ENCODE data around the gene IL31.

The IL31 gene

DNA sequence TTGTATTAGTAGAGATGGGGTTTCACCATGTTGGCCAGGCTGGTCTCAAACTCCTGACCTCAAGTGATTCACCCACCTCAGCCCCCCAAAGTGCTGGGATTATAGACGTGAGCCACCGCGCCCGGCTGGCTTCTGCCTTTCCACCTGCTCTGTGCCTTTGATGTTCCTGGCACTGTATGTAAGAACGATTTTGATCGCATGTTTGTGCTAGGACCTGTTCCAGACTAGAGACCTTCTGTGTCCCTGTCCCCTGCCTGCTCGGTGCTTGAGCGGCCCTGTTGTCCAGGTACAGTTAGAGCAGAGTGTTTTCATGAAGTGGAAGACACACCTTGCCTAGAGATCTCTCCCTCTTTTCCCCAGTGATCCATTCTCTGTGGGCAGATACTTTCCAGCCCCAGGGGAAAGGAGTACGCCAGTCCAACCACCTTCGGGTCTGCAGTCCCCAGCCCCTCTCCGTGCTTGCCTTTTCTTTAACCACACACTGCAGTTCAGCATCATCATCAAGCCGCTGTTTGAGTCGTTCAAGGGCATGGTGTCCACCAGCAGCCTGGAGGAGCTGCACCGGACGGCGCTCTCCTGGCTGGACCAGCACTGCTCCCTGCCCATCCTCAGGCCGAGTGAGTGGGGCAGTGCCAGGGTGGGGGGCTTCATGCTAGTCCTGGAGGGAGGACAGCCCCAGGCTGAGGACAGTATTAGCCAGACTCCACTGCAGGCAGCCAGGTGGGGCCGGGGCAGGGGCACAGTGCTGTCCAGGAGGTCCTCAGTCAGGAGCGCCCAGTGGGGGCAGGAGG, 33.4 kb downstream of the IL31 start:
- Histone ChIP-seq H4K20me1 (ENCODE audit: insufficient read depth, low read length) (no peaks in the 10 kb centered on the region), H3K36me3 (replicated peaks; ENCODE audit: insufficient read depth, low read length) (no peaks in the 10 kb centered on the region), H3K9me2 (replicated peaks; ENCODE audit: insufficient read depth, low read length) (no peaks in the 10 kb centered on the region), H3K9ac (ENCODE audit: low read length) (no peak overlapping the region), H3F3A (ENCODE audit: insufficient read depth, low read length) (no peaks in the 10 kb centered on the region), H3K79me2 (ENCODE audit: low read length) (no peaks in the 10 kb centered on the region), H3K4me2 (ENCODE audit: low read depth, low read length) (no peak overlapping the region), H3K27me3 (replicated peaks; ENCODE audit: insufficient read depth, low read length) (no peaks in the 10 kb centered on the region), H3K27ac (ENCODE audit: low read length) (no peak overlapping the region), H3K9me3 (replicated peaks; ENCODE audit: insufficient read depth, low read length) (no peaks in the 10 kb centered on the region), H3K4me3 (ENCODE audit: low read length) (no peak overlapping the region), H3K4me1 (ENCODE audit: low read length) (no peaks in the 10 kb centered on the region), H2AFZ (ENCODE audit: low read length) (no peak overlapping the region)
- no peak for DNase-seq
- TF ChIP-seq EZH2 (optimal IDR thresholded peaks at IDR 0.05; ENCODE audit: low read depth, low read length): no peak
- TF ChIP-seq EZH2phosphoT487 (IDR thresholded peaks at IDR 0.05; ENCODE audit: low read length): no peak
- TF ChIP-seq, protein P1, sequence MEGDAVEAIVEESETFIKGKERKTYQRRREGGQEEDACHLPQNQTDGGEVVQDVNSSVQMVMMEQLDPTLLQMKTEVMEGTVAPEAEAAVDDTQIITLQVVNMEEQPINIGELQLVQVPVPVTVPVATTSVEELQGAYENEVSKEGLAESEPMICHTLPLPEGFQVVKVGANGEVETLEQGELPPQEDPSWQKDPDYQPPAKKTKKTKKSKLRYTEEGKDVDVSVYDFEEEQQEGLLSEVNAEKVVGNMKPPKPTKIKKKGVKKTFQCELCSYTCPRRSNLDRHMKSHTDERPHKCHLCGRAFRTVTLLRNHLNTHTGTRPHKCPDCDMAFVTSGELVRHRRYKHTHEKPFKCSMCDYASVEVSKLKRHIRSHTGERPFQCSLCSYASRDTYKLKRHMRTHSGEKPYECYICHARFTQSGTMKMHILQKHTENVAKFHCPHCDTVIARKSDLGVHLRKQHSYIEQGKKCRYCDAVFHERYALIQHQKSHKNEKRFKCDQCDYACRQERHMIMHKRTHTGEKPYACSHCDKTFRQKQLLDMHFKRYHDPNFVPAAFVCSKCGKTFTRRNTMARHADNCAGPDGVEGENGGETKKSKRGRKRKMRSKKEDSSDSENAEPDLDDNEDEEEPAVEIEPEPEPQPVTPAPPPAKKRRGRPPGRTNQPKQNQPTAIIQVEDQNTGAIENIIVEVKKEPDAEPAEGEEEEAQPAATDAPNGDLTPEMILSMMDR (IDR thresholded peaks at IDR 0.05; ENCODE audit: low read length): no peak

DNA sequence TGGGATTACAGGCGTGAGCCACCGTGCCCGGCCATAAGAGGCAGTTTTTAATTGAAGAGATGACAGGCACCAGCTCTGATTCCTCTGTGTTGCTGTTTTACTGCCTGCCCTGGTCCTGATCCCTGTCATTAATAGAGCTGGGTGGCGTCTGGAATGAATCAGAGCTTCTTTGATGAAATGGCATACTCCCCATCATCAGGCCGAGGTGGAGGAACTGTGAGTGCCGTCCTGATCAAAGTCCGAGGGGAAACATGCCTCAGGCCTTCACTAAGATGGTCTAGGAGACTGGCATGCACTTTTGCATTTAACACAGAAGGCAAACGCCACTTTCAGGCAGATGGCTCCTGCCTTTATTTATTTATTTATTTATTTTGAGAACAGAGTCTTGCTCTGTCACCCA, 34.1 kb downstream of the IL31 start:
- H3K4me2 ChIP-seq (ENCODE audit: low read depth, low read length): no peak overlapping the region
- no peaks in the 10 kb centered on the region for H3K9me3 ChIP-seq (replicated peaks; ENCODE audit: insufficient read depth, low read length)
- DNase-seq: no peak
- H3K9me2 ChIP-seq (replicated peaks; ENCODE audit: insufficient read depth, low read length): no peaks in the 10 kb centered on the region
- no peaks in the 10 kb centered on the region for H3K4me1 ChIP-seq (ENCODE audit: low read length)
- H3K79me2 ChIP-seq (ENCODE audit: low read length): no peaks in the 10 kb centered on the region
- no peaks in the 10 kb centered on the region for H3K36me3 ChIP-seq (replicated peaks; ENCODE audit: insufficient read depth, low read length)
- no peaks in the 10 kb centered on the region for H4K20me1 ChIP-seq (ENCODE audit: insufficient read depth, low read length)
- H3K27ac ChIP-seq (ENCODE audit: low read length): no peak overlapping the region
- H3K9ac ChIP-seq (ENCODE audit: low read length): no peak overlapping the region
- no peaks in the 10 kb centered on the region for H3F3A ChIP-seq (ENCODE audit: insufficient read depth, low read length)
- H3K27me3 ChIP-seq (replicated peaks; ENCODE audit: insufficient read depth, low read length): no peaks in the 10 kb centered on the region
- H3K4me3 ChIP-seq (ENCODE audit: low read length): no peak overlapping the region
- TF ChIP-seq, protein P1 (IDR thresholded peaks at IDR 0.05; ENCODE audit: low read length): no peak
- no peak for TF ChIP-seq EZH2phosphoT487 (IDR thresholded peaks at IDR 0.05; ENCODE audit: low read length)
- TF ChIP-seq EZH2 (optimal IDR thresholded peaks at IDR 0.05; ENCODE audit: low read depth, low read length): no peak
- no peak overlapping the region for H2AFZ ChIP-seq (ENCODE audit: low read length)

DNA sequence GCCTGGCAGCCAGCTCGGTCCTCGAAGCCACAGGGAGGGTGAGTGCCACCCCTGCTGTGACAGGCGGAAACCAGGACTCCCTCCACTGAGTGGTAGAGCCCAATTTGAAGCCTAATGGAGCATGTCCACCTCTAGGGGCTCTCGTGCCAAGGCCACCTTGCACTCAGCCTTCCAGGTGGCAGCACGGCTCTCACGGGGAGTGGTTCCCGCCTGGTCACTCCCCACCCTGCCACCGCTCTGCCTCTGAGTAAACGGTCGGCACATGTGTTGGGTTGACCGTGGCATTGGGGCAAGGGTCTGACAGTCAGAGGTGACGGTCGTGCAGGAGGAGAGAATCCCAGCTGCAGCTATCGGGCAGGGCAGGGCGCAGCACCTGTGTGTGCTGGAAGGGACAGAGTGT, 34.8 kb downstream of the IL31 start:
- Histone ChIP-seq H3K9me2 (replicated peaks; ENCODE audit: insufficient read depth, low read length) (no peaks in the 10 kb centered on the region), H2AFZ (ENCODE audit: low read length) (no peak overlapping the region), H3K4me1 (ENCODE audit: low read length) (no peaks in the 10 kb centered on the region), H3K27me3 (replicated peaks; ENCODE audit: insufficient read depth, low read length) (no peaks in the 10 kb centered on the region), H4K20me1 (ENCODE audit: insufficient read depth, low read length) (no peaks in the 10 kb centered on the region), H3F3A (ENCODE audit: insufficient read depth, low read length) (no peaks in the 10 kb centered on the region), H3K9ac (ENCODE audit: low read length) (no peak overlapping the region), H3K4me2 (ENCODE audit: low read depth, low read length) (no peak overlapping the region), H3K27ac (ENCODE audit: low read length) (no peak overlapping the region), H3K36me3 (replicated peaks; ENCODE audit: insufficient read depth, low read length) (no peaks in the 10 kb centered on the region), H3K79me2 (ENCODE audit: low read length) (no peaks in the 10 kb centered on the region), H3K4me3 (ENCODE audit: low read length) (no peak overlapping the region), H3K9me3 (replicated peaks; ENCODE audit: insufficient read depth, low read length) (no peaks in the 10 kb centered on the region)
- TF ChIP-seq EZH2phosphoT487 (IDR thresholded peaks at IDR 0.05; ENCODE audit: low read length): no peak
- TF ChIP-seq, protein P1 (IDR thresholded peaks at IDR 0.05; ENCODE audit: low read length): no peak
- no peak for TF ChIP-seq EZH2 (optimal IDR thresholded peaks at IDR 0.05; ENCODE audit: low read depth, low read length)
- no peak for DNase-seq
